Endothelial cell of umbilical vein (primary cell): ENCODE measurements around the gene GCNT2.
"Not testable (repeated sequence)": the region's sequence is repeated elsewhere in the genome, so short reads cannot be mapped to it uniquely, and the experiment has no call there.

ENCODE experiments used
- JUN ChIP-seq: IDR thresholded peaks from 2 replicates; pipeline ENCODE4 v1.6.1; 2011; ENCODE audit warnings: borderline replicate concordance, low read depth; ENCODE audit not compliant: insufficient read length, insufficient read depth
- MAX ChIP-seq: IDR thresholded peaks from 2 replicates; pipeline ENCODE4 v1.6.1; 2011; ENCODE audit not compliant: insufficient read depth, insufficient read length
- TF ChIP-seq, protein P1 (sequence below), 2 donors: IDR thresholded peaks; 1 replicate in 1 of 2; 2 replicates in 1 of 2; pipeline ENCODE4 v1.5.1; 2011; ENCODE audit warnings: low read length in 2 of 2, mild to moderate bottlenecking in 2 of 2, moderate library complexity in 2 of 2, control low read depth in 1 of 2, inconsistent platforms in 1 of 2, low read depth in 1 of 2; ENCODE audit not compliant: insufficient read depth in 1 of 2; ENCODE audit errors: extremely low read depth in 1 of 2

DNA sequence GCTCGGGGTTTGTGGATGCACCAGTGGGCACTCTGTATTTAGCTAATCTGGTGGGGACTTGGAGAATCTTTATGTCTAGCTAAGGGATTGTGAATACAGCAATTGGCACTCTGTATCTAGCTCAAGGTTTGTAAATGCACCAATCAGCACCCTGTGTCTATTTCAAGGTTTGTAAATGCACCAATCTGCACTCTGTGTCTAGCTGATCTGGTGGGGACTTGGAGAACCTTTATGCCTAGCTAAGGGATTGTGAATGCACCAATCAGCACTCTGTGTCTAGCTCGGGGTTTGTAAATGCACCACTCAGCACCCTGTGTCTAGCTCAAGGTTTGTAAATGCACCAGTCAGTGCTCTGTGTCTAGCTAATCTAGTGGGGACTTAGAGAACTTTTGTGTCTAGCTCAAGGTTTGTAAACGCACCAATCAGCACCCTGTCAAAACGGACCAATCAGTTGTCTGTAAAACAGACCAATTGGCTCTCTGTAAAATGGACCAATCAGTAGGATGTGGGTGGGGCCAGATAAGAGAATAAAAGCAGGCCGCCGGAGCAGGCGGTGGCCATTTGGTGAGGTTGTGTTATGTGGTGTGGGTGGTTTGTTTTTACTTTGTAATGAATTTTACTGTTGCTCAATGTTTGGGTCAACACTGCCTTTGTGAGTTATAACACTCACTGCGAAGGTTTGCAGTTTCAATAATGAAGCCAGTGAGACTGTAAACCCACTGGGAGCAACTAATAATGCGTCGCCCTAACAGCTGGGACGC lies 139.5 kb downstream of the GCNT2 start:
- TF ChIP-seq, protein P1, sequence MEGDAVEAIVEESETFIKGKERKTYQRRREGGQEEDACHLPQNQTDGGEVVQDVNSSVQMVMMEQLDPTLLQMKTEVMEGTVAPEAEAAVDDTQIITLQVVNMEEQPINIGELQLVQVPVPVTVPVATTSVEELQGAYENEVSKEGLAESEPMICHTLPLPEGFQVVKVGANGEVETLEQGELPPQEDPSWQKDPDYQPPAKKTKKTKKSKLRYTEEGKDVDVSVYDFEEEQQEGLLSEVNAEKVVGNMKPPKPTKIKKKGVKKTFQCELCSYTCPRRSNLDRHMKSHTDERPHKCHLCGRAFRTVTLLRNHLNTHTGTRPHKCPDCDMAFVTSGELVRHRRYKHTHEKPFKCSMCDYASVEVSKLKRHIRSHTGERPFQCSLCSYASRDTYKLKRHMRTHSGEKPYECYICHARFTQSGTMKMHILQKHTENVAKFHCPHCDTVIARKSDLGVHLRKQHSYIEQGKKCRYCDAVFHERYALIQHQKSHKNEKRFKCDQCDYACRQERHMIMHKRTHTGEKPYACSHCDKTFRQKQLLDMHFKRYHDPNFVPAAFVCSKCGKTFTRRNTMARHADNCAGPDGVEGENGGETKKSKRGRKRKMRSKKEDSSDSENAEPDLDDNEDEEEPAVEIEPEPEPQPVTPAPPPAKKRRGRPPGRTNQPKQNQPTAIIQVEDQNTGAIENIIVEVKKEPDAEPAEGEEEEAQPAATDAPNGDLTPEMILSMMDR (IDR thresholded peaks at IDR 0.05; ENCODE audit: extremely low read depth in 1 of 2, insufficient read depth in 1 of 2, low read depth in 1 of 2, low read length in 2 of 2), result not testable (repeated sequence)
- not testable (repeated sequence) for TF ChIP-seq MAX, JUN
